ENCODE results near the gene CD180.
"Not testable (repeated sequence)": the region's sequence is repeated elsewhere in the genome, so short reads cannot be mapped to it uniquely, and the experiment has no call there.

CD180 gene

DNA sequence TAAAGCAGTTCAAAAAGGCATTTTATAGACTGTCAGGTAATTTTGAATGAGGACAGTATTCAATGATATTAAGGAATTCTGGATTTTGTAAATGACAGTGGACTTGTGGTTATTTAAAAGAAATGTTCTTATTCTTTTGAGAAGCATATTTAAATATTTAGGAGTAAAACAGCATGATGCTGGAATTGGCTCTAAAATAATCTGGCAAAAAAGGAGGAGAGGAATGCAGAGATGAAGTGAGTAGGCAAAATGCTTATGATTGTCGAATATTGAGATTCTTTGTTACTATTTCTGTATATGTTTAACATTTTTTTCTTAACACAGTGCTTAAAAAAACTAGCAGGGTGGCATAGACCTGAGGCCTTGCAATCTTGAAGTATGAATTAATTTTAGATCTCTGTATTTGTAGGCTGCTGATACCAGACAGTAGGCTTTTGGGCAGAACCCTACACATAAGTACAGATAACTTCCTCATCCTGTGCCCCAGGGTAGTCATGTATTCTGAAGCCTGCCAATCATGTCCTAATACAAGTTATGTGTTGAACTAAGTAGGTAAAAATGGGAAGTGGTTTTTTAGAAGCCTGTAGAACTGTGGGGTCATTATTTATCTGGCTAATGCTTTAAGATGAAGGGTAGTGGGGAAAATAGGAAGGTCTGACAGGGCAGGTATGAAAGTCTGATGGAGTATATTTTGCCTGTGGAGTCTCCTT lies 9.4 kb downstream of the CD180 start:
- DNase-seq: no peak

DNA sequence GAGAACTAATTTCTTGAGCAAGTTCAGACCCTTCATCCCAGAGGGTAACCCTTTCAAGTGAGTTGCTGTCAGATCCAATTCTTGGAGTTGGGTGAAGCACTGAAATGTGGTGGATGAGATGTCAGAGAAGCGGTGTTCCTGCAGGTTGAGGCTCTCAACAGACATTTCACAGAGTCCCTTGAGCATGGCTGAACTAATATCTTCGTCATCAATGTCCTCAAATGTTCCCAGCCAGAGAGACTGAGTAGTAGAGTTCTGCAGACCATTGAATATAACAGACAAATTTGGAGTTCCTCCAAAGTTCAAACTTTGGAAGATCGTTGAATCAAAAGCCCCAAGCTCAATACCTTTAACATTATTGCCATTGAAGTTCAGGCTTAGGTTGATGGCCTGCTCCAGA lies 12.7 kb downstream of the CD180 start:
- DNase-seq: no peak

DNA sequence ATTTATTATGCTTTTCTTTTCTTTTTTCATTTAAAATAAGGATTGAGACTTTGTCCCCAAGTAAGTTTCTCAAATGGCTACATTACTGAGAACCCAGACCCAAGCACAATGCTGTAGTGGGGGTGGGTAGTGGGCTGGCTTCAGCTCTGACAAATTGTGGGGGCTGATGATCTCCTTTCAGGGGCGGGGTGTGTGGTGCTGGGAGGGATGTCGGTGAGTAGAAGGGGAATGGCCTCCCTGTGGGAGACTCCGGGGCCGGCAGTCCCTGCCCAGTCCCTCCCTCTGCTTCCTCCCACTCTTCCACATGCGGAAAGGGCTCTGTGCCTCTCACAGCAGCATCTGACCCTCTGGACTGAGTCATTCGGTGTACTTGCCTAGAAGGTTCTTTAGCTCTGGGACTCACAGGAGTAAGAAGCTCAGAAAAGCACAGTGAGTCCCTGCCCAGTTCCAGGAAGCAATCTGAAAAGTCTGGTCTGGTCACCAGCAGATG lies 14.3 kb downstream of the CD180 start:
- DNase-seq: no peak

- DNase-seq: no peak
Measured at GRCh38 chr5:67181648-67182221, 14.9 kb downstream of the CD180 start.

GRCh38 chr5:67179697-67180361 lies 16.8 kb downstream of the CD180 start:
- no peak for DNase-seq

DNA sequence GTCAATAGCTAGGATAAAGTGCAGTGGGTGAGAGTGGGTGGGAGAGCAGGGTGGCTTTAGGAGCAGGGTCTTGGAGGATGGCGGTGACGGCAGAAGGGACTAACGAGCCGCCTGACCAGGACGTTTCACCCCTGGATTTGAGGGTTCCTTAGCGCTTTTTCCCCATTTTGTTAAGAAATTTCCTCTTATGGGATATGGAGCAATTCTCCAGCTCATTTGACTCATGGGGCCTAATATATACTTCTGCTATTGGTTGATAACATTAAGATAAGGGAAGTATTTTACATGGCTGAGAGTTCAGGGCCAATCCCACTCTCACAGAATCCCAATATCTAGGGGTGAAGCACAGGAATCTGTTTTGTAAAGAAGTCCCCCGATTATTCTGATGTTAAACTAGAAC lies 17.6 kb downstream of the CD180 start:
- DNase-seq: no peak

GRCh38 chr5:67178085-67178484 lies 18.5 kb downstream of the CD180 start:
- no peak for DNase-seq

GRCh38 chr5:67176936-67177335 lies 19.7 kb downstream of the CD180 start:
- DNase-seq: no peak

DNA sequence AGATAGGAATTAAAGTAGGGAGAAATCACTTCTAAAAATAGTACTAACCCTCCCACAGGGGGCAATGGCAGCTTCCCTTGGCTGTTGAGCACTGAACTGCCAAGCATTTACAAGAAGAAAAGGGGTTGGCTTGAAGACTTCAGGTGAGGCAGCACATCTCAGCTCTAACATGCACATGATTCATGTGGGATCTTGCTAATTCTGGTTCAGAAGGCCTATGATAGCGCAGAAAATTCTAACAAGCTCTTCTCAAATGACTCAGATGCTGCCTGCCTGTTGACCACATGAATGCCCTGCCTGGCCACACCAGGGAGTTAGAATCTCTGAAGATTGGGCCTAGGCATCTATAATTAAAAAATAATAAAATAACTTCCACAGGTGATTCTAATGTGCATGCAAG lies 22.6 kb downstream of the CD180 start:
- DNase-seq: no peak

GRCh38 chr5:67173351-67173750 lies 23.2 kb downstream of the CD180 start:
- not testable (repeated sequence) for DNase-seq

- no peak for DNase-seq
Measured at GRCh38 chr5:67170767-67171166, 25.8 kb downstream of the CD180 start.

GRCh38 chr5:67168069-67168468 lies 28.5 kb downstream of the CD180 start:
- DNase-seq: no peak

GRCh38 chr5:67166460-67167285 lies 29.9 kb downstream of the CD180 start:
- no peak for DNase-seq

GRCh38 chr5:67165526-67166459 lies 30.8 kb downstream of the CD180 start:
- no peak for DNase-seq

- no peak for DNase-seq
Measured at GRCh38 chr5:67164856-67165525, 31.6 kb downstream of the CD180 start.

DNA sequence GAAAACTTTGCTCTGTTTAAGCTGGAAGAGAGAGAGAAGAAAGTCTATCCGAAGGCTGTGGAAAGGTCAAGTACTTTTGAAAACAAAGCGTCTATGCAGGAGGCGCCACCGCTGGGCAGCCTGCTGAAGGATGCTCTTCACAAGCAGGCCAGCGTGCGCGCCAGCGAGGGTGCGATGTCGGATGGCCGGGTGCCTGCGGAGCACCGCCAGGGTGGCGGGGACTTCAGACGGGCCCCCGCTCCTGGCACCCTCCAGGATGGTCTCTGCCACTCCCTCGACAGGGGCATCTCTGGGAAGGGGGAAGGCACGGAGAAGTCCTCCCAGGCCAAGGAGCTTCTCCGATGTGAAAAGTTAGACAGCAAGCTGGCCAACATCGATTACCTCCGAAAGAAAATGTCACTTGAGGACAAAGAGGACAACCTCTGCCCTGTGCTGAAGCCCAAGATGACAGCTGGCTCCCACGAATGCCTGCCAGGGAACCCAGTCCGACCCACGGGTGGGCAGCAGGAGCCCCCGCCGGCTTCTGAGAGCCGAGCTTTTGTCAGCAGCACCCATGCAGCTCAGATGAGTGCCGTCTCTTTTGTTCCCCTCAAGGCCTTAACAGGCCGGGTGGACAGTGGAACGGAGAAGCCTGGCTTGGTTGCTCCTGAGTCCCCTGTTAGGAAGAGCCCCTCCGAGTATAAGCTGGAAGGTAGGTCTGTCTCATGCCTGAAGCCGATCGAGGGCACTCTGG lies 32.6 kb downstream of the CD180 start:
- no peak for DNase-seq

DNA sequence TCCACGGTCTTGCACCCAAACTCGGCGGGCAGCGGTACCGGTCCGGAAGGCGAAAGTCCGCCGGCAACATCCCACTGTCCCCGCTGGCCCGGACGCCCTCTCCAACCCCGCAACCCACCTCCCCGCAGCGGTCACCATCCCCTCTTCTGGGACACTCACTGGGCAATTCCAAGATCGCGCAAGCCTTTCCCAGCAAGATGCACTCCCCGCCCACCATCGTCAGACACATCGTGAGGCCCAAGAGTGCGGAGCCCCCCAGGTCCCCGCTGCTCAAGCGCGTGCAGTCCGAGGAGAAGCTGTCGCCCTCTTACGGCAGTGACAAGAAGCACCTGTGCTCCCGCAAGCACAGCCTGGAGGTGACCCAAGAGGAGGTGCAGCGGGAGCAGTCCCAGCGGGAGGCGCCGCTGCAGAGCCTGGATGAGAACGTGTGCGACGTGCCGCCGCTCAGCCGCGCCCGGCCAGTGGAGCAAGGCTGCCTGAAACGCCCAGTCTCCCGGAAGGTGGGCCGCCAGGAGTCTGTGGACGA lies 33.3 kb downstream of the CD180 start:
- no peak for DNase-seq

- DNase-seq: no peak
Measured at GRCh38 chr5:67161767-67162166, 34.8 kb downstream of the CD180 start.

DNA sequence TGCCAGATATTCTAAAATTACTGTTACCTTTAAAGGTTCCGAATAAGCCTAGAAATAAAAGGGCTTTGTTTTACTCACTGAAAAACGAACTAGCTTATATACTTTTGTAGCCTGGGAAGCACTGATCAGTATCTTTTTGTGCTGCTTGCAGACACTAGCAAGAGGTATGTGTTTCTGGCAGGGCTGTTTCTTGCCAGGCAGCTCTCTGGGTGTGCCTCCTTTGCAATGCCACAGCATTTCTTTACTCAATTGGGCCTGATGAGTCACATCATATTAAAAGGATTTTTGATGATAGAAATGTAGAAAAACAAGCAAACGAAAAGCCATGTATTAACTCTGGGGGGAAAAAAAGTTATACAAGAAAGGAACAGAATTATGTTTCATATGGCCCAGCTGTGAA lies 35.6 kb downstream of the CD180 start:
- no peak for DNase-seq

- no peak for DNase-seq
Measured at GRCh38 chr5:67160272-67160671, 36.3 kb downstream of the CD180 start.
